WTC11 (cell line): ENCODE measurements around the gene CFAP77. TPM values are rescaled to one million over a fixed set of nuclear protein-coding genes. Genes with fewer than 3 reads are reported as not detected.

Source experiments
- ATAC-seq: fragments of 200-7000 bp; cut with Tn5 transposase; 2 replicates; pipeline ENCODE4 v1.10.0; 2021; ENCODE audit warnings: mild to moderate bottlenecking, moderate library complexity
- CTCF ChIA-PET: fragments of 300-600 bp; sonication (Branson Sonifier 250); formaldehyde crosslinking; loops from one replicate; lab custom pipeline; 2021; ENCODE audit warnings: antibody characterized with exemption; lab: Charles Lee
- POLR2A ChIA-PET: fragments of 350-600 bp; sonication (Branson Sonifier 250); formaldehyde crosslinking; loops from one replicate; lab custom pipeline; 2021; ENCODE audit warnings: antibody characterized with exemption; lab: Charles Lee
- DNase-seq: peaks from one replicate; pipeline ENCODE4 v3.0.0; 2021; ENCODE audit warnings: low spot score
- H3K27ac Mint-ChIP-seq: 2 replicates; pipeline ENCODE4 v1.8.0; 2021; ENCODE audit warnings: mixed read lengths
- H3K27me3 Mint-ChIP-seq: 2 replicates; pipeline ENCODE4 v1.8.0; 2021; ENCODE audit warnings: low read depth, mild to moderate bottlenecking, moderate library complexity, mixed read lengths
- H3K36me3 Mint-ChIP-seq: 2 replicates; pipeline ENCODE4 v1.8.0; 2021; ENCODE audit warnings: mixed read lengths
- H3K4me1 Mint-ChIP-seq: 2 replicates; pipeline ENCODE4 v1.8.0; 2022; ENCODE audit warnings: mixed read lengths
- H3K4me3 Mint-ChIP-seq: 2 replicates; pipeline ENCODE4 v1.8.0; 2021; ENCODE audit warnings: mild to moderate bottlenecking, moderate library complexity, mixed read lengths
- H3K9me3 Mint-ChIP-seq: 2 replicates; pipeline ENCODE4 v1.8.0; 2021; ENCODE audit warnings: mixed read lengths
- ATF6 ChIP-seq: sonication (generic); formaldehyde crosslinking; IDR thresholded peaks from 2 replicates; pipeline ENCODE4 v1.8.1; 2023; ENCODE audit warnings: mild to moderate bottlenecking, missing genetic modification reagents
- ELF4 ChIP-seq: sonication (generic); formaldehyde crosslinking; IDR thresholded peaks from 2 replicates; pipeline ENCODE4 v1.8.1; 2022; ENCODE audit warnings: low read depth, mild to moderate bottlenecking, moderate library complexity, missing genetic modification reagents
- ERG ChIP-seq: fragments of 250-450 bp; sonication (Bioruptor Pico); IDR thresholded peaks from 2 replicates; pipeline ENCODE4 v1.8.0; 2021; ENCODE audit warnings: mild to moderate bottlenecking
- HMGXB4 ChIP-seq: sonication (generic); formaldehyde crosslinking; IDR thresholded peaks from 2 replicates; pipeline ENCODE4 v1.8.1; 2023; ENCODE audit warnings: mild to moderate bottlenecking, moderate library complexity, missing genetic modification reagents
- IRF2 ChIP-seq: sonication (generic); formaldehyde crosslinking; IDR thresholded peaks from 2 replicates; pipeline ENCODE4 v1.8.0; 2022; ENCODE audit warnings: low read depth, missing genetic modification reagents, borderline replicate concordance
- JUN ChIP-seq: sonication (generic); formaldehyde crosslinking; IDR thresholded peaks from 2 replicates; pipeline ENCODE4 v1.8.0; 2023; ENCODE audit warnings: mild to moderate bottlenecking, missing genetic modification reagents
- MLX ChIP-seq: sonication (generic); formaldehyde crosslinking; IDR thresholded peaks from 2 replicates; pipeline ENCODE4 v1.8.1; 2023; ENCODE audit warnings: mild to moderate bottlenecking, missing genetic modification reagents, moderate library complexity
- NR3C1 ChIP-seq: sonication (generic); formaldehyde crosslinking; conservative IDR thresholded peaks from 2 replicates; pipeline ENCODE4 v1.8.1; 2023; ENCODE audit warnings: low read depth, mild to moderate bottlenecking, missing genetic modification reagents
- OVOL2 ChIP-seq: fragments of 250-450 bp; sonication (Bioruptor Pico); IDR thresholded peaks from 2 replicates; pipeline ENCODE4 v1.9.0; 2021; ENCODE audit warnings: mild to moderate bottlenecking, borderline replicate concordance
- PREB ChIP-seq: sonication (generic); formaldehyde crosslinking; IDR thresholded peaks from 2 replicates; pipeline ENCODE4 v1.8.1; 2022; ENCODE audit warnings: mild to moderate bottlenecking, missing genetic modification reagents, moderate library complexity, borderline replicate concordance
- RELA ChIP-seq: sonication (generic); formaldehyde crosslinking; IDR thresholded peaks from 2 replicates; pipeline ENCODE4 v1.8.1; 2022; ENCODE audit warnings: missing genetic modification reagents, mild to moderate bottlenecking, borderline replicate concordance
- SOX15 ChIP-seq: fragments of 250-450 bp; sonication (Bioruptor Pico); IDR thresholded peaks from 2 replicates; pipeline ENCODE4 v1.9.0; 2021; ENCODE audit warnings: mild to moderate bottlenecking
- ZBTB21 ChIP-seq: sonication (generic); formaldehyde crosslinking; IDR thresholded peaks from 2 replicates; pipeline ENCODE4 v1.8.1; 2023; ENCODE audit warnings: mild to moderate bottlenecking, missing genetic modification reagents, borderline replicate concordance
- ZBTB43 ChIP-seq: sonication (generic); formaldehyde crosslinking; IDR thresholded peaks from 2 replicates; pipeline ENCODE4 v1.8.1; 2023; ENCODE audit warnings: mild to moderate bottlenecking, missing genetic modification reagents
- ZNF219 ChIP-seq: sonication (generic); formaldehyde crosslinking; IDR thresholded peaks from 2 replicates; pipeline ENCODE4 v1.8.0; 2023; ENCODE audit warnings: missing genetic modification reagents, mild to moderate bottlenecking, borderline replicate concordance
- ZSCAN18 ChIP-seq: fragments of 250-450 bp; sonication (Bioruptor Pico); IDR thresholded peaks from 2 replicates; pipeline ENCODE4 v2.1.2; 2022; ENCODE audit warnings: mild to moderate bottlenecking, moderate library complexity
- total RNA-seq: library from RNA; stranded (reverse); gene quantifications from 3 replicates; pipeline ENCODE4 v1.2.3, GENCODE V29; 2021

Gene CFAP77
- total RNA-seq, 1 experiment from 2014 or later: 1.2 TPM

GRCh38 chr9:132585954-132586829 is 176.2 kb downstream of the CFAP77 start:
- Mint-ChIP-seq H3K9me3 (no peaks in the 10 kb centered on the region), H3K4me1 (peaks cover 57% of the 10 kb centered on the region), H3K36me3 (no peaks in the 10 kb centered on the region), H3K27me3 (peaks cover 98% of the 10 kb centered on the region), H3K4me3 (peak overlapping the region; percentile 58)
- no peak for DNase-seq
- CTCF ChIA-PET: interaction anchor here (1.1 kb wide), 1 partner anchor 300 kb away, joined by 3 read pairs; no protein-coding TSS in a partner anchor
- TF ChIP-seq PREB (CRISPR knock-in tag) (no peak), IRF2 (CRISPR knock-in tag) (no peak), HMGXB4 (CRISPR knock-in tag) (no peak), ZSCAN18 (no peak), ZNF219 (no peak), ELF4 (CRISPR knock-in tag) (no peak), ZBTB21 (CRISPR knock-in tag) (no peak), OVOL2 (CRISPR knock-in tag) (no peak), ERG (CRISPR knock-in tag) (no peak), SOX15 (CRISPR knock-in tag) (no peak), ATF6 (CRISPR knock-in tag) (no peak), NR3C1 (CRISPR knock-in tag) (no peak), RELA (CRISPR knock-in tag) (no peak), JUN (CRISPR knock-in tag) (no peak), MLX (CRISPR knock-in tag) (no peak), ZBTB43 (no peak)
- TF ChIP-seq, all 79 proteins: peak for 0
- POLR2A ChIA-PET: no interaction called here
- ATAC-seq: no peak
- H3K27ac Mint-ChIP-seq: no peak overlapping the region
